ACC112 (cell line): Measurements from ENCODE around the gene IGF2BP2.

Experiments used
- H2AFZ ChIP-seq: fragments of 200-600 bp; sonication (generic); one replicate; pipeline ENCODE4 v1.6.0; 2017; ENCODE audit warnings: antibody characterized with exemption, low read length; ENCODE audit not compliant: unreplicated experiment
- H3K27ac ChIP-seq: fragments of 200-600 bp; sonication (generic); 2 replicates; pipeline ENCODE4 v1.5.1; 2014; ENCODE audit warnings: low read depth, mild to moderate bottlenecking, antibody characterized with exemption, low read length, moderate library complexity
- H3K27me3 ChIP-seq: fragments of 200-600 bp; sonication (generic); 2 replicates; pipeline ENCODE4 v1.6.1; 2014; ENCODE audit warnings: mild to moderate bottlenecking, antibody characterized with exemption, low read length, moderate library complexity, mixed read lengths; ENCODE audit not compliant: insufficient read depth
- H3K36me3 ChIP-seq: fragments of 200-600 bp; sonication (generic); 2 replicates; pipeline ENCODE4 v1.6.1; 2016; ENCODE audit warnings: mild to moderate bottlenecking, antibody characterized with exemption, low read length, moderate library complexity, mixed read lengths; ENCODE audit not compliant: insufficient read depth
- H3K4me1 ChIP-seq: fragments of 200-600 bp; sonication (generic); one replicate; pipeline ENCODE4 v1.6.1; 2016; ENCODE audit warnings: low read length, mixed read lengths; ENCODE audit not compliant: insufficient read depth, unreplicated experiment, control insufficient read depth
- H3K4me3 ChIP-seq: fragments of 200-600 bp; sonication (generic); 2 replicates; pipeline ENCODE4 v1.5.1; 2014; ENCODE audit warnings: mild to moderate bottlenecking, low read depth, low read length
- H3K79me2 ChIP-seq: fragments of 200-600 bp; sonication (generic); one replicate; pipeline ENCODE4 v1.6.0; 2016; ENCODE audit warnings: low read length; ENCODE audit not compliant: control insufficient read depth, unreplicated experiment, insufficient read depth

IGF2BP2 gene

GRCh38 chr3:185797993-185798830 lies 26.6 kb downstream of the IGF2BP2 start:
- H3K27me3 ChIP-seq, result no peaks in the 10 kb centered on the region
- no peaks in the 10 kb centered on the region for H3K36me3 ChIP-seq
- H3K79me2 ChIP-seq, result peaks cover 88% of the 10 kb centered on the region
- no peak overlapping the region for H2AFZ ChIP-seq
- H3K4me3 ChIP-seq, result no peak overlapping the region
- H3K4me1 ChIP-seq, result peaks cover 39% of the 10 kb centered on the region
- peak overlapping the region; percentile 31 for H3K27ac ChIP-seq

- H3K27ac ChIP-seq, result peak overlapping the region; percentile 66
- H3K4me3 ChIP-seq, result no peak overlapping the region; the same call in 1 of the 2 replicates
- peaks cover 88% of the 10 kb centered on the region for H3K79me2 ChIP-seq
- H3K4me1 ChIP-seq, result peaks cover 39% of the 10 kb centered on the region
- H3K36me3 ChIP-seq, result no peaks in the 10 kb centered on the region
- no peaks in the 10 kb centered on the region for H3K27me3 ChIP-seq
- no peak overlapping the region for H2AFZ ChIP-seq
These were observed 27.5 kb downstream of the IGF2BP2 start for GRCh38 chr3:185797108-185797881.

DNA sequence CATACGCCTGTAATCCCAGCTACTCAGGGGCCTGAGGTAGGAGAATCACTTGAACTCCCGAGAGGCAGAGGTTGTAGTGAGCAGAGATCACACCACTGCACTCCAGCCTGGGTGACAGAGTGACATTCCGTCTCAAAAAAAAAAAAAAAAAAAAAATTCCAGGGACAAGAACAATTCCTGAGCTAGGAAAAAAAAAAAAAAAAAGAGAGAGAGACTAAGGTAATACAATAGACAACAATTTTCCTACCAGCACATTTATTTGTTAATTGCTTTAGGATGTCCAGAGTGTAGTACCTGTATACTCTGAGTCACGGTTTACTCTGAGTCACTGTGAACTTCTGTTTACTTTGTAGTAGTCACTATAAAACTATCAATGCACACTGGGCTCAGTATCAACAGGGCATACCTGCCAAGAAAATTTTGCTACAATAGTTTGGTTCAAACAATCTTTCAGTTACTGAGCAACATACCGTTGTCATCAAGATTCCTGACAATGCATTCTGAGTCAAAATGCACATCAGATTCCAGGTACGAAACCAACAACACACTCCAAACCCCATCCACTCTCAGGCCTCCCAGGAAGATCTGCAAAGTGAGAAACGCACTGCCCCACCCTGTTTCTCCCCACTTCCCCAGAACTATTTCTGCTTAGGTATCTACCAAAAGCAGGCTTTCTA lies 28.3 kb downstream of the IGF2BP2 start:
- no peak overlapping the region for H2AFZ ChIP-seq
- H3K79me2 ChIP-seq, result peaks cover 87% of the 10 kb centered on the region
- peaks cover 39% of the 10 kb centered on the region for H3K4me1 ChIP-seq
- peak overlapping the region; percentile 66 for H3K27ac ChIP-seq
- H3K4me3 ChIP-seq, result no peak overlapping the region; the same call in 1 of the 2 replicates
- H3K36me3 ChIP-seq, result no peaks in the 10 kb centered on the region
- H3K27me3 ChIP-seq, result no peaks in the 10 kb centered on the region

DNA sequence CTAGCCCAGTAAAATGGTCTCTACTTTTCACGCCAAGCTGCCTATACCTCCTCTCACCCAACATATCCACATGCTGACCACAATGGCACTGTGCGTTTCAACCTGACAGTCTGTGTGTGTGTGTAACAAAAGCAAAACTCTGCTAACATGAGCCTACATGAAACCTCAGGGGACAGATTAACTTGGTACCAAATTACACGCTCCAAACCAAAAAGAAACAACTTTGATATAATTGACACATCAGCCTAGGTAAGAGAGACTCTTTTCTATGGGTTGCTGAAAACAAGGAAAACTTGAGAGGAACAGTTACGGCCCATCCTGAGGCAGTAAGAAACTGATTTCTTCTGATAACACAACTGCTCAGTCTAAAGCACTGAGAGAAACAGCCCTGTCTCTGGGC lies 31.5 kb downstream of the IGF2BP2 start:
- Histone ChIP-seq H3K36me3 (no peaks in the 10 kb centered on the region), H3K4me3 (no peak overlapping the region), H3K4me1 (peaks cover 46% of the 10 kb centered on the region), H2AFZ (no peak overlapping the region), H3K27ac (no peak overlapping the region), H3K79me2 (peaks cover 94% of the 10 kb centered on the region), H3K27me3 (no peaks in the 10 kb centered on the region)

GRCh38 chr3:185792955-185793354 lies 31.9 kb downstream of the IGF2BP2 start:
- no peaks in the 10 kb centered on the region for H3K36me3 ChIP-seq
- no peaks in the 10 kb centered on the region for H3K27me3 ChIP-seq
- peaks cover 41% of the 10 kb centered on the region for H3K4me1 ChIP-seq
- H3K79me2 ChIP-seq, result peaks cover 93% of the 10 kb centered on the region
- no peak overlapping the region for H3K27ac ChIP-seq
- H3K4me3 ChIP-seq, result no peak overlapping the region
- H2AFZ ChIP-seq, result no peak overlapping the region

GRCh38 chr3:185789891-185790830 lies 34.7 kb downstream of the IGF2BP2 start:
- Histone ChIP-seq H3K27me3 (no peaks in the 10 kb centered on the region), H3K36me3 (no peaks in the 10 kb centered on the region), H3K79me2 (peaks cover 92% of the 10 kb centered on the region), H3K4me3 (no peak overlapping the region), H3K27ac (no peak overlapping the region), H3K4me1 (peaks cover 17% of the 10 kb centered on the region), H2AFZ (no peak overlapping the region)

- no peak overlapping the region for H3K27ac ChIP-seq
- no peak overlapping the region for H3K4me3 ChIP-seq
- peaks cover 92% of the 10 kb centered on the region for H3K79me2 ChIP-seq
- no peak overlapping the region for H2AFZ ChIP-seq
- no peaks in the 10 kb centered on the region for H3K27me3 ChIP-seq
- H3K4me1 ChIP-seq, result peaks cover 15% of the 10 kb centered on the region
- H3K36me3 ChIP-seq, result peaks cover 6% of the 10 kb centered on the region; the same call in 1 of the 2 replicates
These were observed 35.7 kb downstream of the IGF2BP2 start for GRCh38 chr3:185789134-185789533.

- peaks cover 90% of the 10 kb centered on the region for H3K79me2 ChIP-seq
- H3K27ac ChIP-seq, result no peak overlapping the region
- H3K27me3 ChIP-seq, result no peaks in the 10 kb centered on the region
These were observed 36.5 kb downstream of the IGF2BP2 start for GRCh38 chr3:185788292-185788691.

GRCh38 chr3:185786956-185787877 lies 37.6 kb downstream of the IGF2BP2 start:
- Histone ChIP-seq H3K79me2 (peaks cover 91% of the 10 kb centered on the region), H3K4me3 (no peak overlapping the region), H3K27ac (no peak overlapping the region), H2AFZ (no peak overlapping the region), H3K36me3 (peaks cover 12% of the 10 kb centered on the region; the same call in 1 of the 2 replicates), H3K27me3 (no peaks in the 10 kb centered on the region), H3K4me1 (peaks cover 22% of the 10 kb centered on the region)

More at GRCh38 chr3:185788292-185788691, 36.5 kb downstream of the IGF2BP2 start:
- Histone ChIP-seq H3K4me3 (no peak overlapping the region), H3K4me1 (peaks cover 15% of the 10 kb centered on the region), H3K36me3 (peaks cover 8% of the 10 kb centered on the region; the same call in 1 of the 2 replicates), H2AFZ (no peak overlapping the region)
